ENCODE measurements around the gene GALNT1.

DNA sequence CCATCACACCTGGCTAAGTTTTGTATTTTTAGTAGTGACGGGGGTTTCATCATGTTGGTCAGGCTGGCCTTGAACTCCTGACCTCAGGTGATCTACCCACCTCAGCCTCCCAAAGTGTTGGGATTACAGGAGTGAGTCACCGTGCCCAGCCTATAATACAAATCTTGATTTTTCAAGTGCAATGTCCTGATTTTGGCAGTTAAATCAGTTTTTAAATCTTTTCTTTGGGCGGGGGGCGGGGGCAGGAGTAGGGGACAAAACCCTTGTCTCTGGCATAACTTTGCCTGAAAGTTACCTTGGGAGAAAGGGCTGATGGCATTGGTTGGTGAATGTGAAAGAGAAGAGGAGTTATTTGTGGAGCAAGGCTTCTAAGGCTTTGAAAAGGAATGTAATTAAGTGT is 12.3 kb downstream of the GALNT1 start:
- TF ChIP-seq TCF7L2 (IDR thresholded peaks at IDR 0.05; ENCODE audit: low read depth, low read length) = no peak
- TF ChIP-seq, protein P1, sequence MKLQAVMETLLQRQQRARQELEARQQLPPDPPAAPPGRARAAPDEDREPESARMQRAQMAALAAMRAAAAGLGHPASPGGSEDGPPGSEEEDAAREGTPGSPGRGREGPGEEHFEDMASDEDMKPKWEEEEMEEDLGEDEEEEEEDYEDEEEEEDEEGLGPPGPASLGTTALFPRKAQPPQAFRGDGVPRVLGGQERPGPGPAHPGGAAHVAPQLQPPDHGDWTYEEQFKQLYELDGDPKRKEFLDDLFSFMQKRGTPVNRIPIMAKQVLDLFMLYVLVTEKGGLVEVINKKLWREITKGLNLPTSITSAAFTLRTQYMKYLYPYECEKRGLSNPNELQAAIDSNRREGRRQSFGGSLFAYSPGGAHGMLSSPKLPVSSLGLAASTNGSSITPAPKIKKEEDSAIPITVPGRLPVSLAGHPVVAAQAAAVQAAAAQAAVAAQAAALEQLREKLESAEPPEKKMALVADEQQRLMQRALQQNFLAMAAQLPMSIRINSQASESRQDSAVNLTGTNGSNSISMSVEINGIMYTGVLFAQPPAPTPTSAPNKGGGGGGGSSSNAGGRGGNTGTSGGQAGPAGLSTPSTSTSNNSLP (IDR thresholded peaks at IDR 0.05; ENCODE audit: borderline replicate concordance, low read depth, low read length) = no peak
- TF ChIP-seq TRIM28 (IDR thresholded peaks at IDR 0.05) = no peak
- no peak for TF ChIP-seq CBX8 (IDR thresholded peaks at IDR 0.05; ENCODE audit: borderline replicate concordance, extremely low read depth, low read depth, low read length, poor library complexity, severe bottlenecking)

Measured in K562 (cell line).